WI38 (cell line): ENCODE results near the gene KIF26A.

ENCODE experiments used
- H3K4me3 ChIP-seq: 2 replicates; pipeline ENCODE4 v1.5.1; 2011; ENCODE audit warnings: low read depth, mild to moderate bottlenecking, control low read depth, low read length
- TF ChIP-seq, protein P1 (sequence below): IDR thresholded peaks from 2 replicates; pipeline ENCODE4 v1.5.1; 2012; ENCODE audit warnings: low read depth, mild to moderate bottlenecking, control low read depth, low read length

Gene KIF26A

DNA sequence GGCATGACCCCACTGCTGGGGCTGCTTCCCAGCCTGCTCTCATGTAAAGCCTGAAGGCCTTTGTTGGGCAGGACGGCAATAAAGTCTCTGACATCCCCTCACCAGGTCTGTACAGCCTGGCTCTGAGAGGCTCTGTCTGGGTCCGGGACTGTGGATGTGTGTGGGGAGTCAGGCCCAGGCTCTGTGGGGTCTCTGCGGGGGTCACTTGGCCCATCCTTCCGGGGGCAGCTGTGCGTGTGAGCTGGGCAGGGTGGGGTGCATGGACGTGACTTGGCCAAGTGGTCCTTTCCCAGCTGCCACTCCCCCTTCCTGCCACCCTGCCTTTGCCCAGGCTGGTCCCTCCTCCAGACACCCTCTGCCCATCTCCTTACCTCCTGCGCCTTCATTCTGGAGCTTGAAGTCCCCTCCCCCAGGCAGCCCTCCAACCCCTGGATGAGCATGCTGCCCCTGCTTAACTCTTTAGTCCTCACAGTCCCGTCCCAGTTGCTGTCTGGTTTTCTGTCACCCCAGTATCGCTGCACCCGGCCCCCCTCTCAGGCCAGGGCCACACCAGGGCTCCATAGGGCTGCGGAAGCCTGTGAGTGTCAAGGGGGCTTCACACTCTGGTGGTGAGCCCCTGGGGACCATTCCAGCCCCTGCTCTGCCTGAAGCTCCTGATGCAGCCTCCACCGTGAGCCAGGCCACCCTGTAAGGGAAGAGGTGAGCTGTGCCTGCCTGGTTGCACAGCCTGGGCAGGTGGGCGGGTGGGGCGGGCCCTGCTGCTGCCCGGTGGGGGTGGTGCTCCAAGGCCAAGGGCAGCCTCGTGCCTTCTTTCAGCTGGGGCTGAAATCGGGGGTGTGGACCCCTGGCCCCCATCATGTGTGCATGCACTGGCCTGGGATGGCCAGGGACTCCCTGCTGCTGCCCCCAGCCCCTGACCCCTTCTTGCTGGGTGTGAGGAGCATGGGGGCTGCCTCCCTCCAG, 25.5 kb upstream of the KIF26A start:
- TF ChIP-seq, protein P1, sequence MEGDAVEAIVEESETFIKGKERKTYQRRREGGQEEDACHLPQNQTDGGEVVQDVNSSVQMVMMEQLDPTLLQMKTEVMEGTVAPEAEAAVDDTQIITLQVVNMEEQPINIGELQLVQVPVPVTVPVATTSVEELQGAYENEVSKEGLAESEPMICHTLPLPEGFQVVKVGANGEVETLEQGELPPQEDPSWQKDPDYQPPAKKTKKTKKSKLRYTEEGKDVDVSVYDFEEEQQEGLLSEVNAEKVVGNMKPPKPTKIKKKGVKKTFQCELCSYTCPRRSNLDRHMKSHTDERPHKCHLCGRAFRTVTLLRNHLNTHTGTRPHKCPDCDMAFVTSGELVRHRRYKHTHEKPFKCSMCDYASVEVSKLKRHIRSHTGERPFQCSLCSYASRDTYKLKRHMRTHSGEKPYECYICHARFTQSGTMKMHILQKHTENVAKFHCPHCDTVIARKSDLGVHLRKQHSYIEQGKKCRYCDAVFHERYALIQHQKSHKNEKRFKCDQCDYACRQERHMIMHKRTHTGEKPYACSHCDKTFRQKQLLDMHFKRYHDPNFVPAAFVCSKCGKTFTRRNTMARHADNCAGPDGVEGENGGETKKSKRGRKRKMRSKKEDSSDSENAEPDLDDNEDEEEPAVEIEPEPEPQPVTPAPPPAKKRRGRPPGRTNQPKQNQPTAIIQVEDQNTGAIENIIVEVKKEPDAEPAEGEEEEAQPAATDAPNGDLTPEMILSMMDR, result no peak
- no peak overlapping the region for H3K4me3 ChIP-seq

DNA sequence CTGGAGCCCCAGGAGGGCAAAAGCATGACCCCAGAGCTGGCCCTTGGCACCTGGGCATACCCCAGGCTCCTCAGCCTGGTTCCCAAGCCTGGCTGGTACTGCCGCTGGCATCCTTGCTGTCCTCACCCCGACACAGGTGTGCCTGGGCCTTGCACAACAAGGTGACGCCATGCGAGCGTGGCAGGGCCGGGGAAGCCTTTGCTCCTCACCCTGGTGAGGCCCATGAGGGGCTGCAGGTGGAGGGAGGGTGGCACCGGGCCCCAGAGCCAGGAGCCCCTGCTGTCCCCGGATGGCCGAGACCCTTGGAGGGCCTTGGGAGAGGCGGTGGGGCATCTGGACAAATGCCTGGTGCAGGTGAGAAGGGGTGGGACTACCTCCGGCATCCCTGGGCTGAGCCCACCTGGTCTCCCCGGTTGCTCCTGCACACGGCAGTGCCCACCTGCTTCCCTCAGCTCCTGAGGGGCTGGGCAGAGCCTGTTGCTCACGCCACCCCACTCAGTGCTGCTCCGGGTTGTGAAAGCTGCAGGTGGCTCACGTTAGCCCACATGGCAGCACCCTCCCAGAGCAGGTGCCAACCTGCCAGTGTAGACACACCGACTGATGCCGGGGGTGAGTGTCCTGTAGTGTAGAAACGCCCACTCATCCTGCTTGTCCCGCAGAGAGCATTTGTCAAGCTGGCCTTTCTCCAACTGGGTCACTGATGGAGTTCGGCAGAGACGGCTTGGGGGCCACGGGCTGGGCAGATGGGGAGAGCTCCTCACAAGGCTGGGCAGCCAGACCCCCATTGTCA, 24.6 kb upstream of the KIF26A start:
- no peak overlapping the region for H3K4me3 ChIP-seq
- TF ChIP-seq, protein P1, result no peak

DNA sequence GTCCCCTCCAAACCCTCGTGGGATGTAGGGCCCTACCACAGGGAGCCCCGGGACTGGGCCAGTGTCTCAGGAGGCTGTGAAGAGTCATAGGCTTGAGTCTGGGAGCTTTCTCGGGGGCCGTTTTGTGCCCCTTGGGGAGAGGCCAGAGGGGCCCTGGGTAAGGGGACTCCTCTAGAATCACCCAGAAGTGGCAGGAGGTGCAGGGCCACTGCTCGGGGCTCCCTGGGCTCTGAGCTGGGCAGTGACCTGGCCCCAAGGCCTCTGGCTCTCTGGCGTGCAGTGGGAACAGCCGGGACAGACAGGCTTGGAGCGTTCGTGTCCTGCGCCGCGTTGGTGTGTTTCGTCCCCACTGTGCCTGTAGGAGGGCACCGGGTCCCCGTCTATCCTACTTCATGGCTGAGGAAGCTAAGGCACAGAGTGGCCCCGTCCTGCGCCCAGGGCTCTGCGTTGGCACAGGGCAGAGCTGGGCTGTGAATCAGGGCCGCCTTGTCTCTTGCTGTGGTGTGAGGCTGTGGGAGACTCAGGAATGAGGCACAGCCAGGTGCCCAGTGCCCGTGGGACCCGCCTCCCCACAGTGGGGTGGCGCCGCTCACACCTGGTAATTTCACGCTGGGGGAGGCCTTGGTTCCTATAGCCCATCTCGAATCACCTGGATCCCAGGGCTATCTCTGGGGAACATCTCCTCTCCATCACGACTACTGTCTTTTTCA, 23.8 kb upstream of the KIF26A start:
- TF ChIP-seq, protein P1, result no peak
- H3K4me3 ChIP-seq, result no peak overlapping the region

DNA sequence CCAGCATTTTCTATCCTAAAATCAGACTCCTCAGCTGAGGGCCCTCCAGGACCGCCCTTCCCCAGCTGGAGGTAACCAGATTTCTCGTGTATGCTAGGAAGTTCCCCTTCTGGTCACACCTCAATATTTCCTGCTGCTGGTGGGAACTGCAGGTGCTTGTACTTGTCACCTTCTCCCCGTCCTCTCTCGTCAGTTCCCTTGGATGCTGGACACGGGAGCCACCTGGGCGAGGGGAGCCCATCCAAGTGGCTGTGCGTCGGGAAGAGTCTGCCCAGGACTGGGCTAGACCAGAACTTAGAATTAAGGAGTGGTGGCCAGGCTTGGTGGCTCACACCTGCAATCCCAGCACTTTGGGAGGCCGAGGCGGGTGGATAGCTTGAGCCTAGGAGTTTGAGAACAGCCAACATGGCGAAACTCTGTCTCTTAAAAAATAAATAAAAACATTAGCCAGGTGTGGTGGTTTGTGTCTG, 23.2 kb upstream of the KIF26A start:
- TF ChIP-seq, protein P1, result no peak
- H3K4me3 ChIP-seq, result no peak overlapping the region

DNA sequence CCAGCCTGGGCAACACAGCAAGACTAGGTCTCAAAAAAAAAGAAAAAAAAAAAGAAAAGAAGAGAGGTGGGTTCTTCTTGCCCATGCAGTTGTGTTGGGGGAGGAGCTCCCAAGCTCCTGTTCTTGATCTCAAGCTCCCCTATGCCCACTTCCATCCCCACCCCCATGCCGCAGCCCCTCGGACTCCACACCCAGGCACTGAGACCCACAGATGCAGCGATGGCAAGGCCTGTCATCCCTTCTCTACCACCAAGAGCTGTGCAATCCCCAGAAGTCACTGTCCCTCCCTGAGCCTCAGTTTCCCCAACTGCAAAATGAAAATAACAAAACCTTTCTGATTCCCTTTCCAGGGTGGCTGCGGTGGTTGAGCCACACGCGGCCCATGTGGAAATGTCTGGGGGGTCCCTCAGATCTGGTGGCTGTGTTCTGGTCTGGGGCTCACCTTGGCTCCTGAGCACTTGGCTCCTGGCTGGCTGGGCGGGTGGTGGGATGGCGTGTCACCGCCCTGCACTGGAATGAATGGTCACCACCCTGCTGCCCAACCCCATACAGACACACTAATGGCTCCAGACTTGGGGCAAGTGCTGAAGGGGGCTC, 22.6 kb upstream of the KIF26A start:
- H3K4me3 ChIP-seq, result no peak overlapping the region
- TF ChIP-seq, protein P1, result no peak

DNA sequence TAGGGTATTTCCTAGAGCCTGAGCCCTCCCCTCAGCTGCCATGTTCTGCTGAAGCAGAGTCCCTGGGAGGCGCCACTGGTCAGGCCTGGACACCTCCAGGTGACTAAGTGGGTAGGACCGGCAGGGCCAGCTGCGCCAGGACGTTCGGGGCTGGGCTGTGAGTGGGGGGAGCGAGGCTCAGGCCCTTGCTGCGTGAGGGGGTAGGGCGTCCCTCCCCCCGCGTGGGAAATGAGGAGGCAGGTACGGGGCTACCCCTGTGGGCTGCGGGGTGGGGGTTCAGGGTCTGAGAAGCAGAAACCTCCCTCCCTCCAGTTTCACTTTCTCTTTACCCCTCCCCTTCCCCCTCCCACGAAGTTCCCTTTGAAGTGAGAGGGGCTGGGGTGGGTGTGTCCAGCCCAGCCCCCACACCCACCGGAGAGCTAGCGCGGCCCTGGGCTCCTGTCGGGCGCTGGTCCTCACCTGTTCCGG, 22.1 kb upstream of the KIF26A start:
- H3K4me3 ChIP-seq, result no peak overlapping the region; the same call in 1 of the 2 replicates
- TF ChIP-seq, protein P1, result no peak
